GM18907 (cell line): Measurements from ENCODE around the gene CLIP1.
"Not testable (repeated sequence)": the region's sequence is repeated elsewhere in the genome, so short reads cannot be mapped to it uniquely, and the experiment has no call there.

Source experiments
- ATAC-seq: cut with Tn5 transposase; IDR thresholded peaks from one replicate; pipeline ENCODE4 v1.9.1; 2021; ENCODE audit warnings: mild to moderate bottlenecking, moderate library complexity; ENCODE audit not compliant: unreplicated experiment

The CLIP1 gene

GRCh38 chr12:122437656-122438121 is 15.2 kb upstream of the CLIP1 start:
- ATAC-seq: no peak

- no peak for ATAC-seq
Observed at GRCh38 chr12:122435186-122435585, 12.7 kb upstream of the CLIP1 start.

GRCh38 chr12:122429043-122429442 is 6.6 kb upstream of the CLIP1 start:
- not testable (repeated sequence) for ATAC-seq

GRCh38 chr12:122427403-122427802 is 4.9 kb upstream of the CLIP1 start:
- no peak for ATAC-seq

- ATAC-seq: no peak
Observed at GRCh38 chr12:122423258-122424165, 1.0 kb upstream of the CLIP1 start.

- no peak for ATAC-seq
Observed at GRCh38 chr12:122422730-122423257, 325 bp upstream of the CLIP1 start.

GRCh38 chr12:122421187-122421820 is 1.2 kb downstream of the CLIP1 start:
- no peak for ATAC-seq

GRCh38 chr12:122420471-122421162 is 1.9 kb downstream of the CLIP1 start:
- no peak for ATAC-seq

- not testable (repeated sequence) for ATAC-seq
Observed at GRCh38 chr12:122419094-122419493, 3.4 kb downstream of the CLIP1 start.

GRCh38 chr12:122415665-122416064 is 6.8 kb downstream of the CLIP1 start:
- ATAC-seq: not testable (repeated sequence)

- ATAC-seq: no peak
Observed at GRCh38 chr12:122413516-122414404, 8.7 kb downstream of the CLIP1 start.

- ATAC-seq: no peak
Observed at GRCh38 chr12:122412851-122413433, 9.5 kb downstream of the CLIP1 start.

- ATAC-seq: no peak
Observed at GRCh38 chr12:122411537-122411936, 10.9 kb downstream of the CLIP1 start.

GRCh38 chr12:122407208-122407607 is 15.3 kb downstream of the CLIP1 start:
- no peak for ATAC-seq

- ATAC-seq: no peak
Observed at GRCh38 chr12:122406701-122407164, 15.7 kb downstream of the CLIP1 start.

GRCh38 chr12:122403831-122404230 is 18.6 kb downstream of the CLIP1 start:
- no peak for ATAC-seq

- ATAC-seq: peak; percentile 52
Observed at GRCh38 chr12:122403115-122403770, 19.2 kb downstream of the CLIP1 start.

- ATAC-seq: no peak
Observed at GRCh38 chr12:122402264-122402663, 20.2 kb downstream of the CLIP1 start.
